Gastrocnemius medialis (tissue), 4 donors: ENCODE data around the gene VDR.

Source experiments
- CTCF ChIP-seq, 5 experiments: fragments of 450-650 bp in 3 of 5; fragments of 200-600 bp in 2 of 5; sonication (generic) in 2 of 5; IDR thresholded peaks in 4 of 5; conservative IDR thresholded peaks in 1 of 5; 1 replicate in 4 of 5; 2 replicates in 1 of 5; pipeline ENCODE4 v1.5.1; 2016 to 2019; ENCODE audit warnings: antibody characterized with exemption in 5 of 5, mild to moderate bottlenecking in 3 of 5, moderate library complexity in 3 of 5
- POLR2A ChIP-seq, 2 donors: fragments of 450-650 bp; IDR thresholded peaks; one replicate each; pipeline ENCODE4 v1.6.1; 2017; ENCODE audit warnings: antibody characterized with exemption in 2 of 2, mild to moderate bottlenecking in 2 of 2, moderate library complexity in 2 of 2

GRCh38 chr12:47851303-47851952 is 53.4 kb downstream of the VDR start:
- no peak for TF ChIP-seq CTCF (IDR thresholded peaks at IDR 0.05 in 4 of 5, conservative IDR thresholded peaks at IDR 0.05 in 1 of 5)
- TF ChIP-seq POLR2A (IDR thresholded peaks at IDR 0.05): no peak
